Measurements from ENCODE around the gene ARID1B. TPM values are rescaled to one million over a fixed set of nuclear protein-coding genes. Genes with fewer than 3 reads are reported as not detected.

Gene ARID1B
- total RNA-seq, 1 experiment from 2014 or later = 24.2 TPM

DNA sequence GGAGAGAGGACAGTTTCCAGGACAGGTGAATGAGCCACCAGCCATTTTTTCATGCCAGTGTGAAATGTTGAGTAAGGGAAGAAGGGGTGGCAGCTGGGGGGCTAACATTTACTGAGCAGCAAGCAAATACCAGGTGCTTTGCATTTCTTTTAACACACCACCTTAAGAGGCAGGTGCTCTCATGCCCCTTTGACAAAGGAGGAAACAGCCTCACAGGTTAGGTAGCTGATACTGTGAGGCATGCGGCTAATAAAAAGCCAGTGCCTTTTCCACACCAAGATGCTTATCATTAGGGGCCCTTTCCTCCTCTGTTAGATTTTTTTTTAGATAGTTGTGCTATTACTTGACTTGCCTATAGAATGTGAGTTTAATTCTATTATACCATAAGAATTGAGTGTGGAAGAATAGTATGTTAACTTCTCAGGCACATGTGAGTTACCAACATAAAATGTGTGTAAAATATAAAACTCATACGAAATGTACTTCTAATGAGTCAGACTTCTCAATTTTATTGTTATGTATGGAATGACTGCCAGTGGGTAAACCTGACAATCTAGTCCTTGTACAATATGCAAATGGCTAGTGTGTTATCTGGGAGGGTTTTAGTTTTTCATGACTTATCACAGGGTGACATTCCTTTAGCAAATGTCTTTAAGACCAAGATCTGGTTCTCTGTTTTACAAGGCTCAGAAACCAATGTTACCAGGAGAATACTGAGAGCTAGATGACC is 286.2 kb downstream of the ARID1B start:
- H3K9ac ChIP-seq (ENCODE audit: low read length) = no peak overlapping the region
- H3K9me2 ChIP-seq (replicated peaks; ENCODE audit: low read length) = no peaks in the 10 kb centered on the region
- no peaks in the 10 kb centered on the region for H3F3A ChIP-seq (ENCODE audit: low read length, unreplicated experiment)
- TF ChIP-seq EZH2 (IDR thresholded peaks at IDR 0.05; ENCODE audit: low read length, unreplicated experiment) (no peak), EZH2phosphoT487 (IDR thresholded peaks at IDR 0.05; ENCODE audit: borderline replicate concordance, low read length) (no peak)
- TF ChIP-seq, protein P1, sequence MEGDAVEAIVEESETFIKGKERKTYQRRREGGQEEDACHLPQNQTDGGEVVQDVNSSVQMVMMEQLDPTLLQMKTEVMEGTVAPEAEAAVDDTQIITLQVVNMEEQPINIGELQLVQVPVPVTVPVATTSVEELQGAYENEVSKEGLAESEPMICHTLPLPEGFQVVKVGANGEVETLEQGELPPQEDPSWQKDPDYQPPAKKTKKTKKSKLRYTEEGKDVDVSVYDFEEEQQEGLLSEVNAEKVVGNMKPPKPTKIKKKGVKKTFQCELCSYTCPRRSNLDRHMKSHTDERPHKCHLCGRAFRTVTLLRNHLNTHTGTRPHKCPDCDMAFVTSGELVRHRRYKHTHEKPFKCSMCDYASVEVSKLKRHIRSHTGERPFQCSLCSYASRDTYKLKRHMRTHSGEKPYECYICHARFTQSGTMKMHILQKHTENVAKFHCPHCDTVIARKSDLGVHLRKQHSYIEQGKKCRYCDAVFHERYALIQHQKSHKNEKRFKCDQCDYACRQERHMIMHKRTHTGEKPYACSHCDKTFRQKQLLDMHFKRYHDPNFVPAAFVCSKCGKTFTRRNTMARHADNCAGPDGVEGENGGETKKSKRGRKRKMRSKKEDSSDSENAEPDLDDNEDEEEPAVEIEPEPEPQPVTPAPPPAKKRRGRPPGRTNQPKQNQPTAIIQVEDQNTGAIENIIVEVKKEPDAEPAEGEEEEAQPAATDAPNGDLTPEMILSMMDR (conservative IDR thresholded peaks at IDR 0.05; ENCODE audit: low read depth, low read length) = no peak
- ATAC-seq (peak; percentile 90), DNase-seq (peak; percentile 81)
- POLR2A ChIA-PET (ENCODE audit: unreplicated experiment) = no interaction called here
- H4K20me1 ChIP-seq (ENCODE audit: low read length) = no peaks in the 10 kb centered on the region
- peak overlapping the region; percentile 61 for H3K27ac ChIP-seq (ENCODE audit: low read length)
- no TSS peak for BruUV-seq (replicated peaks)
- intact Hi-C loops (cut with micrococcal nuclease) = no loop called here
- no peaks in the 10 kb centered on the region for H3K27me3 ChIP-seq (ENCODE audit: low read length)
- H3K9me3 ChIP-seq (ENCODE audit: low read length) = no peaks in the 10 kb centered on the region
- H2AFZ ChIP-seq (ENCODE audit: low read length) = 0 out of 2 replicates have a peak overlapping the region, but pooled peaks have one; percentile 33
- H3K36me3 ChIP-seq (ENCODE audit: low read depth, low read length) = no peaks in the 10 kb centered on the region
- H3K79me2 ChIP-seq (ENCODE audit: low read length) = 0 out of 2 replicates have a peak, but pooled peaks cover 6% of the 10 kb centered on the region
- no peak overlapping the region for H3K4me3 ChIP-seq (ENCODE audit: low read length)
- peaks cover 20% of the 10 kb centered on the region for H3K4me1 ChIP-seq (ENCODE audit: insufficient read depth, low read length)
- H3K4me2 ChIP-seq (ENCODE audit: low read length) = peak overlapping the region; percentile 62
- CTCF ChIA-PET = no interaction called here

DNA sequence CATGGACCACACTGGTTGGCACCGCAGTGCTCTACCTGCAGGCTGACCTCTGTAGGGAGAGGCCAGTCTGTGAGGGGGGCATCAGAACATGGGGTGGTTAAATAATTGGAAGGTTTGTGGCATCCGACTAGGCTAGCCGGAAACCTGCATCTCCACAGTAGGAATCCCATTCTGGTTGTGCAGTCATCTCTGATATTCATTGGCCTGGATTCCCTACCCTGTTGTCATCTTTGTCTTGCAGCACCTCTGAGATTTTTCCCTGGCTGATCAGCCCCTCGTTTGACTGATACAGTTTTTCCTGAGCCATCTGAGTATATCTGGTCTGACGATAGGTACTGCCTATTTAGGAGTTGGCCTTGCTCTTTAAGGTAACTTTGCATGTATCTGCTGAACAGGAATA is 286.7 kb downstream of the ARID1B start:
- no peak overlapping the region for H3K4me3 ChIP-seq (ENCODE audit: low read length)
- peak overlapping the region; percentile 62 for H3K4me2 ChIP-seq (ENCODE audit: low read length)
- no peaks in the 10 kb centered on the region for H3K9me3 ChIP-seq (ENCODE audit: low read length)
- no peaks in the 10 kb centered on the region for H4K20me1 ChIP-seq (ENCODE audit: low read length)
- H3K9ac ChIP-seq (ENCODE audit: low read length) = no peak overlapping the region
- H3K4me1 ChIP-seq (ENCODE audit: insufficient read depth, low read length) = peaks cover 26% of the 10 kb centered on the region
- H3K36me3 ChIP-seq (ENCODE audit: low read depth, low read length) = no peaks in the 10 kb centered on the region
- ATAC-seq = no peak
- H2AFZ ChIP-seq (ENCODE audit: low read length) = no peak overlapping the region
- H3K27ac ChIP-seq (ENCODE audit: low read length) = peak overlapping the region; percentile 61
- H3K79me2 ChIP-seq (ENCODE audit: low read length) = 0 out of 2 replicates have a peak, but pooled peaks cover 6% of the 10 kb centered on the region
- no peaks in the 10 kb centered on the region for H3K27me3 ChIP-seq (ENCODE audit: low read length)
- TF ChIP-seq EZH2phosphoT487 (IDR thresholded peaks at IDR 0.05; ENCODE audit: borderline replicate concordance, low read length) (no peak), EZH2 (IDR thresholded peaks at IDR 0.05; ENCODE audit: low read length, unreplicated experiment) (no peak)
- TF ChIP-seq, protein P1 (conservative IDR thresholded peaks at IDR 0.05; ENCODE audit: low read depth, low read length) = no peak
- ChIA-PET CTCF (no interaction called here), POLR2A (ENCODE audit: unreplicated experiment) (no interaction called here)
- intact Hi-C loops (cut with micrococcal nuclease) = no loop called here
- no TSS peak for BruUV-seq (replicated peaks)
- no peak for DNase-seq
- H3K9me2 ChIP-seq (replicated peaks; ENCODE audit: low read length) = no peaks in the 10 kb centered on the region
- no peaks in the 10 kb centered on the region for H3F3A ChIP-seq (ENCODE audit: low read length, unreplicated experiment)

DNA sequence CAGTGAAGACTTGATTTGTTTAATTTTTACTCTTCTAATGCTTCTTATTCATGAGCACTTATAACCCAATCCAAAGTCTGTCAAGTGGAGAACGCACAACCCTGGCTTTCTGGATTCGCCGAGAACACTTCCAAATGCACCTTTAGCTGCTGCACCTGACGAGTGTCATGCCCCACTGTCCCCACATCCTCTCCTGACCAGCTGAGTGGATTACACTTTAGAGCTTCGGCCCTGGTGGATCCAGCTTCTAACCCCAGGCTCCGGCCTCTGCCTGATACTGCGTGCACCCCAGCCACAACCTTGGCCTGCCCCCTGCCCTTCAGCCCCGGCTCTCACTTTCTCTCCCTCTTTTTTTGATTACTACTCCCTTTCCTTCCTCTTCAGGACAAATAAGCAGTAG is 287.3 kb downstream of the ARID1B start:
- Histone ChIP-seq H3K4me1 (ENCODE audit: insufficient read depth, low read length) (peaks cover 32% of the 10 kb centered on the region), H3K4me3 (ENCODE audit: low read length) (no peak overlapping the region), H3K27me3 (ENCODE audit: low read length) (no peaks in the 10 kb centered on the region), H3K79me2 (ENCODE audit: low read length) (0 out of 2 replicates have a peak, but pooled peaks cover 6% of the 10 kb centered on the region), H3K9ac (ENCODE audit: low read length) (no peak overlapping the region), H4K20me1 (ENCODE audit: low read length) (no peaks in the 10 kb centered on the region), H2AFZ (ENCODE audit: low read length) (no peak overlapping the region), H3K4me2 (ENCODE audit: low read length) (no peak overlapping the region), H3K9me2 (replicated peaks; ENCODE audit: low read length) (no peaks in the 10 kb centered on the region), H3F3A (ENCODE audit: low read length, unreplicated experiment) (no peaks in the 10 kb centered on the region), H3K9me3 (ENCODE audit: low read length) (no peaks in the 10 kb centered on the region), H3K36me3 (ENCODE audit: low read depth, low read length) (no peaks in the 10 kb centered on the region), H3K27ac (ENCODE audit: low read length) (no peak overlapping the region)
- BruUV-seq (replicated peaks) = no TSS peak
- intact Hi-C loops (cut with micrococcal nuclease) = no loop called here
- ATAC-seq = no peak
- CTCF ChIA-PET = no interaction called here
- POLR2A ChIA-PET (ENCODE audit: unreplicated experiment) = no interaction called here
- no peak for DNase-seq
- TF ChIP-seq, protein P1 (conservative IDR thresholded peaks at IDR 0.05; ENCODE audit: low read depth, low read length) = no peak
